Measurements from ENCODE around the gene ZYG11B. TPM values are rescaled to one million over a fixed set of nuclear protein-coding genes. Genes with fewer than 3 reads are reported as not detected.
"Not testable (repeated sequence)": the region's sequence is repeated elsewhere in the genome, so short reads cannot be mapped to it uniquely, and the experiment has no call there.

ZYG11B gene
- total and polyA plus RNA-seq, 2 donors (not counting 1 experiment from before 2014, with no cell fraction given): 3.6 to 22.3 TPM

DNA sequence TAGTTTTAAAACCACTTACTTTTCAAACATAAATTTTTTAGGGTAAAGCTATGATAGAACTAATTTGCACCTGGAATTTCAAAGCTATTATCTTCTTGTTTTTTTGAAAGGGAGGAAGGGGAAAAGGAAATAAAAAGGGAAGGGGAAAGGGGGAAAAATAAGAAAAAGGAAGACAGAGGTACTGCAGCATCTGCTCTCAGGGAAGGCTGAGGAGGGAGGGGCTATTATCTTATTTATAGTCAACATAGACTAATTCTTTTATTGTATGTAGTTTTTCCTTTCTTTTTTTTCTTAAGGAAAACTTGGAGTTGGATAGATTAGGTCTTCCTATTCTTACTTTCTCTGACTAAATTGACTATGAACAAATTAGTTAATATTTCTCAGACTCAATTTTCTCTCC lies 74.8 kb downstream of the ZYG11B start:
- H3K4me2 ChIP-seq (replicated peaks; ENCODE audit: low read depth, low read length, poor library complexity, severe bottlenecking): no peak overlapping the region
- no peaks in the 10 kb centered on the region for H3K27me3 Mint-ChIP-seq
- no peaks in the 10 kb centered on the region for H4K20me1 ChIP-seq (ENCODE audit: control insufficient read depth, insufficient read depth, low read length, poor library complexity, severe bottlenecking)
- no peak overlapping the region for H3K27ac Mint-ChIP-seq
- intact Hi-C loops (cut with micrococcal nuclease): no loop called here
- TF ChIP-seq, protein P1, sequence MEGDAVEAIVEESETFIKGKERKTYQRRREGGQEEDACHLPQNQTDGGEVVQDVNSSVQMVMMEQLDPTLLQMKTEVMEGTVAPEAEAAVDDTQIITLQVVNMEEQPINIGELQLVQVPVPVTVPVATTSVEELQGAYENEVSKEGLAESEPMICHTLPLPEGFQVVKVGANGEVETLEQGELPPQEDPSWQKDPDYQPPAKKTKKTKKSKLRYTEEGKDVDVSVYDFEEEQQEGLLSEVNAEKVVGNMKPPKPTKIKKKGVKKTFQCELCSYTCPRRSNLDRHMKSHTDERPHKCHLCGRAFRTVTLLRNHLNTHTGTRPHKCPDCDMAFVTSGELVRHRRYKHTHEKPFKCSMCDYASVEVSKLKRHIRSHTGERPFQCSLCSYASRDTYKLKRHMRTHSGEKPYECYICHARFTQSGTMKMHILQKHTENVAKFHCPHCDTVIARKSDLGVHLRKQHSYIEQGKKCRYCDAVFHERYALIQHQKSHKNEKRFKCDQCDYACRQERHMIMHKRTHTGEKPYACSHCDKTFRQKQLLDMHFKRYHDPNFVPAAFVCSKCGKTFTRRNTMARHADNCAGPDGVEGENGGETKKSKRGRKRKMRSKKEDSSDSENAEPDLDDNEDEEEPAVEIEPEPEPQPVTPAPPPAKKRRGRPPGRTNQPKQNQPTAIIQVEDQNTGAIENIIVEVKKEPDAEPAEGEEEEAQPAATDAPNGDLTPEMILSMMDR (IDR thresholded peaks at IDR 0.05): no peak
- TF ChIP-seq EZH2 (IDR thresholded peaks at IDR 0.05; ENCODE audit: borderline replicate concordance, insufficient read depth, low read depth, low read length, poor library complexity, severe bottlenecking): no peak
- no peaks in the 10 kb centered on the region for H3K9me3 Mint-ChIP-seq (ENCODE audit: insufficient read depth)
- H3K4me3 Mint-ChIP-seq: no peak overlapping the region
- ChIA-PET CTCF (no interaction called here), POLR2A (no interaction called here)
- no peak overlapping the region for H2AFZ ChIP-seq (ENCODE audit: insufficient read depth, low read depth, low read length, poor library complexity, severe bottlenecking)
- no peak overlapping the region for H3K4me3 ChIP-seq (ENCODE audit: control extremely low read depth in 1 of 5, extremely low read depth in 1 of 5, insufficient read depth in 1 of 5, low read depth in 2 of 5, low read length in 4 of 5)
- H3K9me3 ChIP-seq (ENCODE audit: control extremely low read depth in 1 of 3, control insufficient read depth in 2 of 3, insufficient read depth in 1 of 3, low read length in 2 of 3): no peaks in the 10 kb centered on the region
- no peaks in the 10 kb centered on the region for H3K79me2 ChIP-seq (ENCODE audit: control insufficient read depth, insufficient read depth, low read length)
- DNase-seq (no peak), ATAC-seq (ENCODE audit: low read depth) (no peak)
- H3K4me1 Mint-ChIP-seq: no peaks in the 10 kb centered on the region
- H3K27me3 ChIP-seq (replicated peaks in 1 of 4; ENCODE audit: control extremely low read depth in 1 of 4, control insufficient read depth in 3 of 4, insufficient read depth in 4 of 4, low read length in 3 of 4): no peaks in the 10 kb centered on the region
- H3K4me1 ChIP-seq (ENCODE audit: control insufficient read depth in 2 of 2, insufficient read depth in 2 of 2, low read length in 2 of 2): no peaks in the 10 kb centered on the region
- no peak overlapping the region for H3K27ac ChIP-seq (ENCODE audit: low read length in 2 of 2)
- H3K36me3 ChIP-seq (replicated peaks in 1 of 2; ENCODE audit: control extremely low read depth in 1 of 2, control insufficient read depth in 1 of 2, extremely low read depth in 1 of 2, insufficient read depth in 2 of 2, low read length in 1 of 2): peaks cover 4 to 28% of the 10 kb centered on the region in 2 experiments
- H3K9ac ChIP-seq (ENCODE audit: low read length): no peak overlapping the region

DNA sequence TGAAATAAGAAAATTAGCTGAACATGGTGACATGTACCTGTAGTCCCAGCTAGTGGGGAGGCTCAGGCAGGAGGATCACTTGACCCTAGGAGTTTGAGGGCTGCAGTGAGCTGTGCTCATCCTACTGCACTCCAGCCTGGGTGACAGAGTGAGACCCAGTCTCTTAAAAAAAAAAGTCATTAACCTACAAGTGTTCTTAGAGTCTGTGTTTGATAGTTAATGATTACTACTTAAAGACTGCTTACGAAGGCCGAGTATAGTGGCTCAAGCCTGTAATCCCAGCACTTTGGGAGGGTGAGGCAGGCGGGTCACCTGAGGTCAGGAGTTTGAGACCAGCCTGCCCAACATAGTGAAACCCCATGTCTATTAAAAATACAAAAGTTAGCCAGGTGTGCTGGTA lies 77.8 kb downstream of the ZYG11B start:
- ATAC-seq (ENCODE audit: low read depth); H3K27me3 ChIP-seq (replicated peaks in 1 of 4; ENCODE audit: control extremely low read depth in 1 of 4, control insufficient read depth in 3 of 4, insufficient read depth in 4 of 4, low read length in 3 of 4); H3K27ac ChIP-seq (ENCODE audit: low read length in 2 of 2); POLR2A ChIA-PET; H3K79me2 ChIP-seq (ENCODE audit: control insufficient read depth, insufficient read depth, low read length); H3K4me1 Mint-ChIP-seq; H3K27ac Mint-ChIP-seq; H3K4me3 Mint-ChIP-seq; H4K20me1 ChIP-seq (ENCODE audit: control insufficient read depth, insufficient read depth, low read length, poor library complexity, severe bottlenecking); H3K4me1 ChIP-seq (ENCODE audit: control insufficient read depth in 2 of 2, insufficient read depth in 2 of 2, low read length in 2 of 2); intact Hi-C loops (cut with micrococcal nuclease); H3K9me3 Mint-ChIP-seq (ENCODE audit: insufficient read depth); CTCF ChIA-PET; H2AFZ ChIP-seq (ENCODE audit: insufficient read depth, low read depth, low read length, poor library complexity, severe bottlenecking); H3K27me3 Mint-ChIP-seq; H3K9ac ChIP-seq (ENCODE audit: low read length); H3K9me3 ChIP-seq (ENCODE audit: control extremely low read depth in 1 of 3, control insufficient read depth in 2 of 3, insufficient read depth in 1 of 3, low read length in 2 of 3); DNase-seq; H3K4me2 ChIP-seq (replicated peaks; ENCODE audit: low read depth, low read length, poor library complexity, severe bottlenecking); H3K4me3 ChIP-seq (ENCODE audit: control extremely low read depth in 1 of 5, extremely low read depth in 1 of 5, insufficient read depth in 1 of 5, low read depth in 2 of 5, low read length in 4 of 5): not testable (repeated sequence)
- H3K36me3 ChIP-seq (replicated peaks in 1 of 2; ENCODE audit: control extremely low read depth in 1 of 2, control insufficient read depth in 1 of 2, extremely low read depth in 1 of 2, insufficient read depth in 2 of 2, low read length in 1 of 2): peaks cover 2 to 14% of the 10 kb centered on the region in 2 experiments
- WGBS (ENCODE audit: insufficient coverage): no CpG with 5 or more reads among the region's 3 CpGs
